ENCODE measurements around the gene CASP2. TPM values are rescaled to one million over a fixed set of nuclear protein-coding genes. Genes with fewer than 3 reads are reported as not detected.
A peak's percentile ranks its signal among the peaks of the same experiment; 100 is the strongest.

Gene CASP2
- total and polyA plus RNA-seq, 2 donors: 7.5 to 22.0 TPM

GRCh38 chr7:143292876-143293275 lies 4.7 kb downstream of the CASP2 start:
- Histone ChIP-seq H3K36me3 (ENCODE audit: insufficient read depth) (peaks cover 2% of the 10 kb centered on the region), H3K4me1 (ENCODE audit: insufficient read depth) (peaks cover 2% of the 10 kb centered on the region), H3K4me3 (ENCODE audit: low read depth, low read length) (no peak overlapping the region), H3K27ac (ENCODE audit: low read depth) (no peak overlapping the region)
- no peak for DNase-seq (ENCODE audit: extremely low spot score)
- WGBS: 93% methylated on average over 5 of the region's 5 CpGs

- H3K4me3 ChIP-seq (ENCODE audit: low read depth, low read length): no peak overlapping the region
- H3K27ac ChIP-seq (ENCODE audit: low read depth): no peak overlapping the region
- H3K36me3 ChIP-seq (ENCODE audit: insufficient read depth): peaks cover 8% of the 10 kb centered on the region
- no peak for DNase-seq (ENCODE audit: extremely low spot score)
- H3K4me1 ChIP-seq (ENCODE audit: insufficient read depth): no peaks in the 10 kb centered on the region
These were observed 7.7 kb downstream of the CASP2 start for GRCh38 chr7:143295870-143296269.

DNA sequence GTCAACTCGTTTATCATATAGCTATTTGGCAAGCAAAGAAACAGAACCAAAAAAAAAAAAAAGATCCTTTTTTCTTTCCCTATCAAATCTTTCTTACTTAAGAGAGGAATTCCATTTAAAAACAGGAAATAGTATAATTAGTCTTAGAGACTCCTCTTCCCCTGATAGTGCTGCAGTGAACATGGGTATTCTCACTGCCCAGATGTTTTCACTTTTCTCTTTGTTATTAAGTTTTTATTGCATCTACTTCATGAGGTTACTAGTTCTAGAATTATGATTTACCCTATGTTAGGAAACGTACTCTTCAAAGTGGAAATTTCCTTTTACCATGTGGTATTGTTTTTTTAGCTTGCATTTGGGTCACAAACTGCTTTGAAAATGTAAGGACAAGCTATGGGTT lies 8.5 kb downstream of the CASP2 start:
- Histone ChIP-seq H3K4me3 (ENCODE audit: low read depth, low read length) (no peak overlapping the region), H3K27ac (ENCODE audit: low read depth) (no peak overlapping the region), H3K36me3 (ENCODE audit: insufficient read depth) (peaks cover 8% of the 10 kb centered on the region), H3K4me1 (ENCODE audit: insufficient read depth) (no peaks in the 10 kb centered on the region)
- DNase-seq (ENCODE audit: extremely low spot score): no peak
- WGBS: 28% methylated on average over 2 of the region's 2 CpGs

- no peak overlapping the region for H3K27ac ChIP-seq (ENCODE audit: low read depth)
- no peak for DNase-seq (ENCODE audit: extremely low spot score)
- 83% methylated on average over 2 of the region's 2 CpGs for WGBS
These were observed 11.2 kb downstream of the CASP2 start for GRCh38 chr7:143299346-143299745.

DNA sequence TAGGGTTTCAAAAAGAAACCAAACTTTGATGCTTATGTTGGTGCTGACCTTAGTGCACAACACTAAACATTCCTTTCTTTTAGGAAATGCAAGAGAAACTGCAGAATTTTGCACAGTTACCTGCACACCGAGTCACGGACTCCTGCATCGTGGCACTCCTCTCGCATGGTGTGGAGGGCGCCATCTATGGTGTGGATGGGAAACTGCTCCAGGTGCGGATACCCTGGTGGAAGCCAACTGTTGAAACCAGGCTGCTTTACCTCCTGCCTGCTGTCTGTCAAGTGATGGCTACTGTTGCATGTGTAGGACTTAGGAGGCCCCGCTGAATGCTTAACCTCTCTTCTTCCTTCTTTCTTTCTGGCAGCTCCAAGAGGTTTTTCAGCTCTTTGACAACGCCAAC lies 11.7 kb downstream of the CASP2 start:
- H3K36me3 ChIP-seq (ENCODE audit: insufficient read depth): peaks cover 8% of the 10 kb centered on the region
- no peak overlapping the region for H3K4me3 ChIP-seq (ENCODE audit: low read depth, low read length)
- H3K27ac ChIP-seq (ENCODE audit: low read depth): no peak overlapping the region
- no peak for DNase-seq (ENCODE audit: extremely low spot score)
- no peaks in the 10 kb centered on the region for H3K4me1 ChIP-seq (ENCODE audit: insufficient read depth)
- WGBS: 80% methylated on average over 8 of the region's 8 CpGs

More at GRCh38 chr7:143299346-143299745, 11.2 kb downstream of the CASP2 start:
- H3K4me3 ChIP-seq (ENCODE audit: low read depth, low read length): no peak overlapping the region
- no peaks in the 10 kb centered on the region for H3K4me1 ChIP-seq (ENCODE audit: insufficient read depth)
- H3K36me3 ChIP-seq (ENCODE audit: insufficient read depth): peaks cover 8% of the 10 kb centered on the region

- Histone ChIP-seq H3K4me3 (ENCODE audit: low read depth, low read length) (no peak overlapping the region), H3K27ac (ENCODE audit: low read depth) (no peak overlapping the region), H3K4me1 (ENCODE audit: insufficient read depth) (no peaks in the 10 kb centered on the region), H3K36me3 (ENCODE audit: insufficient read depth) (peaks cover 5% of the 10 kb centered on the region)
- WGBS: 68% methylated on average over 8 of the region's 8 CpGs
- no peak for DNase-seq (ENCODE audit: extremely low spot score)
These were observed 13.1 kb downstream of the CASP2 start for GRCh38 chr7:143300959-143301935.

DNA sequence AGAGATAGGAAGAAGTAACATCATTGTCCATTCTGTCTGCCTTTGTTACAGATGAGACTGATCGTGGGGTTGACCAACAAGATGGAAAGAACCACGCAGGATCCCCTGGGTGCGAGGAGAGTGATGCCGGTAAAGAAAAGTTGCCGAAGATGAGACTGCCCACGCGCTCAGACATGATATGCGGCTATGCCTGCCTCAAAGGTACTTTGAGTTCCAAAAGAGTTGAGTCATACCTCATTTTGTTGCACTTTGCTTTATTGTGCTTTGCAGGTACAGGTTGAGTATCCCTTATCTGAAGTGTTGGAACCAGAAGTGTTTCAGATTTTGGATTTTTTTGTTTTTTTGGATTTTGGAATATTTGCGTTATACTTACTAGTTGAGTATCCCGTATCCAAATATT lies 15.6 kb downstream of the CASP2 start:
- WGBS: 95% methylated on average over 10 of the region's 10 CpGs
- H3K4me3 ChIP-seq (ENCODE audit: low read depth, low read length): no peak overlapping the region
- no peak overlapping the region for H3K27ac ChIP-seq (ENCODE audit: low read depth)
- H3K36me3 ChIP-seq (ENCODE audit: insufficient read depth): peaks cover 7% of the 10 kb centered on the region
- H3K4me1 ChIP-seq (ENCODE audit: insufficient read depth): no peaks in the 10 kb centered on the region
- no peak for DNase-seq (ENCODE audit: extremely low spot score)

DNA sequence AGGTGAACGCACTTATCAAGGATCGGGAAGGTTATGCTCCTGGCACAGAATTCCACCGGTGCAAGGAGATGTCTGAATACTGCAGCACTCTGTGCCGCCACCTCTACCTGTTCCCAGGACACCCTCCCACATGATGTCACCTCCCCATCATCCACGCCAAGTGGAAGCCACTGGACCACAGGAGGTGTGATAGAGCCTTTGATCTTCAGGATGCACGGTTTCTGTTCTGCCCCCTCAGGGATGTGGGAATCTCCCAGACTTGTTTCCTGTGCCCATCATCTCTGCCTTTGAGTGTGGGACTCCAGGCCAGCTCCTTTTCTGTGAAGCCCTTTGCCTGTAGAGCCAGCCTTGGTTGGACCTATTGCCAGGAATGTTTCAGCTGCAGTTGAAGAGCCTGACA lies 16.8 kb downstream of the CASP2 start:
- H3K4me1 ChIP-seq (ENCODE audit: insufficient read depth): no peaks in the 10 kb centered on the region
- H3K36me3 ChIP-seq (ENCODE audit: insufficient read depth): peaks cover 5% of the 10 kb centered on the region
- DNase-seq (ENCODE audit: extremely low spot score): no peak
- 88% methylated on average over 6 of the region's 6 CpGs for whole genome bisulfite sequencing
- no peak overlapping the region for H3K4me3 ChIP-seq (ENCODE audit: low read depth, low read length)
- H3K27ac ChIP-seq (ENCODE audit: low read depth): no peak overlapping the region

DNA sequence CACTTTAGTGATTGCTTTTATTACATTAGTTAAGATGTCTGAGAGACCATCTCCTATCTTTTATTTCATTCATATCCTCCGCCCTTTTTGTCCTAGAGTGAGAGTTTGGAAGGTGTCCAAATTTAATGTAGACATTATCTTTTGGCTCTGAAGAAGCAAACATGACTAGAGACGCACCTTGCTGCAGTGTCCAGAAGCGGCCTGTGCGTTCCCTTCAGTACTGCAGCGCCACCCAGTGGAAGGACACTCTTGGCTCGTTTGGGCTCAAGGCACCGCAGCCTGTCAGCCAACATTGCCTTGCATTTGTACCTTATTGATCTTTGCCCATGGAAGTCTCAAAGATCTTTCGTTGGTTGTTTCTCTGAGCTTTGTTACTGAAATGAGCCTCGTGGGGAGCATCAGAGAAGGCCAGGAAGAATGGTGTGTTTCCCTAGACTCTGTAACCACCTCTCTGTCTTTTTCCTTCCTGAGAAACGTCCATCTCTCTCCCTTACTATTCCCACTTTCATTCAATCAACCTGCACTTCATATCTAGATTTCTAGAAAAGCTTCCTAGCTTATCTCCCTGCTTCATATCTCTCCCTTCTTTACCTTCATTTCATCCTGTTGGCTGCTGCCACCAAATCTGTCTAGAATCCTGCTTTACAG lies 17.4 kb downstream of the CASP2 start:
- DNase-seq (ENCODE audit: extremely low spot score): no peak
- Histone ChIP-seq H3K4me3 (ENCODE audit: low read depth, low read length) (no peak overlapping the region), H3K36me3 (ENCODE audit: insufficient read depth) (peaks cover 2% of the 10 kb centered on the region), H3K4me1 (ENCODE audit: insufficient read depth) (no peaks in the 10 kb centered on the region), H3K27ac (ENCODE audit: low read depth) (no peak overlapping the region)
- WGBS: 54% methylated on average over 10 of the region's 10 CpGs

DNA sequence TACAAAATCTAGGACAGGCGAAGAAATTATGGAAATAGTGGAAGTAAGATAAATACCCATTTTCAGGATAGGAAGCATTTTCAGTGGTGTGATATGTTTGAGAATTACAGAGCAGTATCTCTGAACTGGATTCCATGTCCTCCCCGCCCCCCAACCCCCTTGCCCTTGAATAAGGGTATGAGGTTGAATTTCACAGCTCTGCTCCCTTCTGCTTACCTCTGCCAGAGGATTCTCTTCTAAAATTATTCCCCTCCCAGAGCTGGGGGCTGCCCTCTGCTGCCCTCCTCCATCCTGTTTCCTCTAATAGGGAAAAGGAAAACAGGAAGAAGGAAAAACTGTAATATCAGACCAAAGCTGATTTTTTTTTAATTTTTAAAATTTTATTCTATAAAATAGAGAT lies 20.5 kb downstream of the CASP2 start:
- Histone ChIP-seq H3K27ac (ENCODE audit: low read depth) (no peak overlapping the region), H3K36me3 (ENCODE audit: insufficient read depth) (peaks cover 2% of the 10 kb centered on the region), H3K4me3 (ENCODE audit: low read depth, low read length) (no peak overlapping the region), H3K4me1 (ENCODE audit: insufficient read depth) (no peaks in the 10 kb centered on the region)
- 96% methylated on average over 2 of the region's 2 CpGs for WGBS
- no peak for DNase-seq (ENCODE audit: extremely low spot score)

DNA sequence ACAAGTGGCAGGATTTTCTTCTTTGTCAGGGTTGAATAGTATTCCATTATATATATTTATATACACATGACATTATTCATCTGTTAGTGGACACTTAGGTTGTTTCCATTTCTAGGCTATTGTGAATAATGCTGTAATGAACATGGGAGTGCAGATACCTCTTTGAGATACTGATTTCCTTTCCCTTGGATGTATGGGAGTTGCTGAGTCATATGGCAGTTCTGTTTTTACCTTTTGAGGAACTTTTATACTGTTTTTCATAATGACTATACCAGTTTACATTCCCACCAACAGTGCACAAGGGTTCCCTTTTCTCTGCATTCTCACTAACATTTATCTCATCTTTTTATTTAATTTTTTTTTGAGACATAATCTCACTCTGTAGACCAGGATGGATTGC lies 26.0 kb downstream of the CASP2 start:
- no peak for DNase-seq (ENCODE audit: extremely low spot score)

GRCh38 chr7:143315776-143316175 lies 27.6 kb downstream of the CASP2 start, which contains the start of gene CLCN1:
CLCN1 (plus strand) TSS chr7:143316111; CDS start chr7:143316213, 102 bp downstream.
- DNase-seq (ENCODE audit: extremely low spot score): no peak
- H3K36me3 ChIP-seq (ENCODE audit: insufficient read depth): no peaks in the 10 kb centered on the region
- H3K27ac ChIP-seq (ENCODE audit: low read depth): no peak within 1 kb of the TSS
- no peaks in the 10 kb centered on the region for H3K4me1 ChIP-seq (ENCODE audit: insufficient read depth)
- WGBS: 75% methylated on average over 5 of the region's 5 CpGs
- no peak within 1 kb of the TSS for H3K4me3 ChIP-seq (ENCODE audit: low read depth, low read length)

More for the DNA sequence above, 26.0 kb downstream of the CASP2 start:
- Histone ChIP-seq H3K4me1 (ENCODE audit: insufficient read depth) (no peaks in the 10 kb centered on the region), H3K27ac (ENCODE audit: low read depth) (no peak overlapping the region), H3K36me3 (ENCODE audit: insufficient read depth) (no peaks in the 10 kb centered on the region), H3K4me3 (ENCODE audit: low read depth, low read length) (no peak overlapping the region)

- WGBS: 91% methylated on average over 4 of the region's 4 CpGs
- no peak for DNase-seq (ENCODE audit: extremely low spot score)
- H3K27ac ChIP-seq (ENCODE audit: low read depth): no peak overlapping the region
- no peak overlapping the region for H3K4me3 ChIP-seq (ENCODE audit: low read depth, low read length)
- H3K4me1 ChIP-seq (ENCODE audit: insufficient read depth): no peaks in the 10 kb centered on the region
- H3K36me3 ChIP-seq (ENCODE audit: insufficient read depth): no peaks in the 10 kb centered on the region
These were observed 28.3 kb downstream of the CASP2 start for GRCh38 chr7:143316492-143316891.

DNA sequence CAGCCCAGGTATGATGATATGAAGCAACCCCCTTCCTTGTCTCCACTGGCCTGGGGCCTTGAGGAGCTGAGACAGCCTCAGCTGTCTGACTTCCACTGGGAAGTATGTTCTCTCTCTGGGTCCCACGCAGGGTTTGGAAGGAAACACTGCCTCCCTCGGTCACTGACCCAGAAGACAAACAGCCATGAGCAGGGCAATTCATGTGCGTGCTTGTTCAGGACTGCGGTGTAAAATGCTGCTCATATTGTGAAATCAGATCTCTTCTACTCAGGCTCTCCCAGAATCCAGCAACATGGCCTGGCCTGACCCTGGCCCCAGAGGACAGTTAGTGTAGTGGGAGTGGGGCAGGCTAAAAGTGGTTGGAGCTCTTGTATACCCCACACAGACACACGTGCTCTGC lies 30.5 kb downstream of the CASP2 start:
- H3K27ac ChIP-seq (ENCODE audit: low read depth): no peak overlapping the region
- DNase-seq (ENCODE audit: extremely low spot score): peak; percentile 41
- H3K4me3 ChIP-seq (ENCODE audit: low read depth, low read length): no peak overlapping the region
- no peaks in the 10 kb centered on the region for H3K4me1 ChIP-seq (ENCODE audit: insufficient read depth)
- 58% methylated on average over 5 of the region's 5 CpGs for WGBS
- H3K36me3 ChIP-seq (ENCODE audit: insufficient read depth): no peaks in the 10 kb centered on the region
